Epithelial cell of esophagus (primary cell): ENCODE measurements around the gene CLEC16A.
"Not testable (repeated sequence)": the region's sequence is repeated elsewhere in the genome, so short reads cannot be mapped to it uniquely, and the experiment has no call there.

Experiments used
- DNase-seq: peaks from one replicate; pipeline ENCODE4 v3.0.0; 2010; ENCODE audit warnings: low read depth
- H3K4me3 ChIP-seq: 2 replicates; pipeline ENCODE4 v1.5.1; 2011; ENCODE audit warnings: mild to moderate bottlenecking, low read length, control low read depth
- TF ChIP-seq, protein P1 (sequence below): IDR thresholded peaks from 2 replicates; pipeline ENCODE4 v1.5.1; 2011; ENCODE audit warnings: low read depth, mild to moderate bottlenecking, low read length, control low read depth, inconsistent platforms; ENCODE audit not compliant: insufficient read depth; ENCODE audit errors: missing control alignments

Gene CLEC16A

DNA sequence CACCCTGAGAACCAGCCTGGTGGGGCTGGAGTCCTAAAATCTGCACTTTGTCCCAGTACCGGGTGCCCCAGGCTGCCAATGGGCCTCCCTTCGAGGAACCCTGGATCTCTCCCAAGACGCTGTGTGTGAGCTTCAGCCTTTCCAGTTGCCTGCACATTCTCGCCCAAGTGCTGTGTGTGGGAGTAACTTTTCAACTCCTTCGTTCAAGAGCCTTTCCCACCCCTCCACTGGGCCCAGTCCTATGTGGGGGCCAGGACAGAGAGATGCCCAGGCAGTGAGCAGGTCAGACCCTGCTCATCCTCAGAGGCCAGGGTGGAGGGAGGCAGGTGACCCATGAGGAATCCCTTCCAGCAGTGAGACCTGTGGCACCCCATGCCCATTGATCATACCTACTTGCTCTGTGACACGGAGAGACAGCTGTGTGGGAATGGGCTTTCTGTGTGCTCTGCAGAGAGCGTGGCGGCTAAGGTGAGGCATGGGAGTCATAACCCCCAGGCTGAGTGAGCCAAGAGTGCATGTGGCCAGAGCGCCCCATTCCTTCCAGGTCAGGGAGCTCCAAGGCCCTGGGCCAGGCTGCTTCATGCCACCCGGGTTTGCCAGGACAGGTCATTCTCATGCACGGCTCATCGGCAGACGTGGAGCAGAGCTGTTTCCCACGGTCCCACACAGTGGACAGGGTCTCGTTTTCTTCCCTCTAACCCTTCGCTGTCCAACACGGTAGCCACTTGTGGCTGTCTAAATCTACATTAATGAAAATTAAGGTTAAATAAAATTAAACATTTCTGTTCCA lies 154.4 kb downstream of the CLEC16A start:
- TF ChIP-seq, protein P1, sequence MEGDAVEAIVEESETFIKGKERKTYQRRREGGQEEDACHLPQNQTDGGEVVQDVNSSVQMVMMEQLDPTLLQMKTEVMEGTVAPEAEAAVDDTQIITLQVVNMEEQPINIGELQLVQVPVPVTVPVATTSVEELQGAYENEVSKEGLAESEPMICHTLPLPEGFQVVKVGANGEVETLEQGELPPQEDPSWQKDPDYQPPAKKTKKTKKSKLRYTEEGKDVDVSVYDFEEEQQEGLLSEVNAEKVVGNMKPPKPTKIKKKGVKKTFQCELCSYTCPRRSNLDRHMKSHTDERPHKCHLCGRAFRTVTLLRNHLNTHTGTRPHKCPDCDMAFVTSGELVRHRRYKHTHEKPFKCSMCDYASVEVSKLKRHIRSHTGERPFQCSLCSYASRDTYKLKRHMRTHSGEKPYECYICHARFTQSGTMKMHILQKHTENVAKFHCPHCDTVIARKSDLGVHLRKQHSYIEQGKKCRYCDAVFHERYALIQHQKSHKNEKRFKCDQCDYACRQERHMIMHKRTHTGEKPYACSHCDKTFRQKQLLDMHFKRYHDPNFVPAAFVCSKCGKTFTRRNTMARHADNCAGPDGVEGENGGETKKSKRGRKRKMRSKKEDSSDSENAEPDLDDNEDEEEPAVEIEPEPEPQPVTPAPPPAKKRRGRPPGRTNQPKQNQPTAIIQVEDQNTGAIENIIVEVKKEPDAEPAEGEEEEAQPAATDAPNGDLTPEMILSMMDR, result no peak
- H3K4me3 ChIP-seq, result no peak overlapping the region
- DNase-seq, result no peak

DNA sequence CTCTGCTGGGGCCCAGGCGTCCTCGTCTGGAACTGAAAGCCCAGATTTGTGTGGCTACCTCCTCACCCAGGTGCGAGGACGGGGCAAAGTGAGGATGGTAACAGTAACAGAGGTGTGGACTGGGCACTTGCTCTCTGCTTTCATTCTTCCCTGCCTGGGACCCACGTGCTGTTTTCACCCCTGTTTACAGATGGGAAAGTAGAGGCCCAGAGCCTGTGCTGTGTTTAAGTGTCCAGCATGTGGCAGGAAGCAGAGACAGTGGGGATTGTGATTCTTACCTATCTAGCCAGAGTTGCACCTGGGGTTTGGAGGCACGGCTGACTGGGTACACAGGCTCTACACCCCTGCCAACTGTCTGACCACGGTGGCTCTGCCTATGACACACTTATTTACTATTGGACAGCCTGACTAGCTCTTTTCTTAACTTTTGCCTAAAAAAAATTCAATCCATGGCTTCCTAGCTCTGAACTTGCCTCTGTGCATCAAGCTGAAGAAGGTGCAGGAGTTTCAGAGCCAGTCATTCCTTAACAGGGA lies 155.4 kb downstream of the CLEC16A start:
- no peak overlapping the region for H3K4me3 ChIP-seq
- TF ChIP-seq, protein P1, result no peak
- DNase-seq, result no peak

DNA sequence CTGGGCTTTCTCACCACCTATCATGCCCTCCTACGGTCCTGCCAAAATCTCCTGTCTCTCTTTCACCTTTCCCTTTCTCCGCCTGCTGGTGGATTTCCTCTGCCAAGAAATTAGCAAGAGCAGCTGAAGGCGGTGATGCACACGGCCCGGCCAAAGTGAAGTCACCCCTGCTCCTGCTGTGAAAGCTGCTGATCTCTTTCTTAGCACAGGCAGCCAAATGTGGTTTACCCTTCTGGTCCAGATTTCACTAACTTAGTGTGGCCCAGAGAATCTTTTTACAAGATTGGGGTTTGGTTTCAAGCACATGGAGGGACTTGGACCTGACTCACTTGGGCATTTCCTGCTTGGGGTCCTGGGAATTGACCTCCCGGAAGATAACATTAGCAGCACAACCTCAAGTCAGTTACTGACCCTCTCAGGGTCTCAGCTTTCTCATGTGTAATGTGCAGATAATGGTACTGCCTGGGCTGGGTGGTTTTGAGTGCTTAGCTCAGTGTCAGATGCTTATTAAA lies 155.9 kb downstream of the CLEC16A start:
- no peak for DNase-seq
- TF ChIP-seq, protein P1, result no peak
- H3K4me3 ChIP-seq, result no peak overlapping the region

DNA sequence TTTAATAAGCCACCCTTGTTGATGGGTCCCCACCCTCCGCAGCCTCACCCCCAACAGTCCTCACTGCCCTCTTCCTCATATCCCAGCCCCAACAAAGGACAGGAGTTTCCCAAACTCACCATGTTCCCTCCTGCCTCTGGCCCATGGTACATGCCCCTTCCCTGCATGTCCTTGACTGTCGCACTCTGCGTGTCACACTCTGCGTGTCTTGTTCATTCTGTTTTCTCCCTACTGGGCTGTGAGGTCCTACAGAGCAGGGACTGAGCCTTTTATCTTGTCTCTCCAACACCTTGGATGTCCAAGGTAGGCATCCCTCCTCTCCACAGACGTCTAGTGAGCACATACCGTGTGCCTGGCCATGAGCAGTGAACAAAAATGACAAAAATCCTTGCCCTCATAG lies 156.9 kb downstream of the CLEC16A start:
- no peak overlapping the region for H3K4me3 ChIP-seq
- DNase-seq, result no peak
- TF ChIP-seq, protein P1, result no peak

DNA sequence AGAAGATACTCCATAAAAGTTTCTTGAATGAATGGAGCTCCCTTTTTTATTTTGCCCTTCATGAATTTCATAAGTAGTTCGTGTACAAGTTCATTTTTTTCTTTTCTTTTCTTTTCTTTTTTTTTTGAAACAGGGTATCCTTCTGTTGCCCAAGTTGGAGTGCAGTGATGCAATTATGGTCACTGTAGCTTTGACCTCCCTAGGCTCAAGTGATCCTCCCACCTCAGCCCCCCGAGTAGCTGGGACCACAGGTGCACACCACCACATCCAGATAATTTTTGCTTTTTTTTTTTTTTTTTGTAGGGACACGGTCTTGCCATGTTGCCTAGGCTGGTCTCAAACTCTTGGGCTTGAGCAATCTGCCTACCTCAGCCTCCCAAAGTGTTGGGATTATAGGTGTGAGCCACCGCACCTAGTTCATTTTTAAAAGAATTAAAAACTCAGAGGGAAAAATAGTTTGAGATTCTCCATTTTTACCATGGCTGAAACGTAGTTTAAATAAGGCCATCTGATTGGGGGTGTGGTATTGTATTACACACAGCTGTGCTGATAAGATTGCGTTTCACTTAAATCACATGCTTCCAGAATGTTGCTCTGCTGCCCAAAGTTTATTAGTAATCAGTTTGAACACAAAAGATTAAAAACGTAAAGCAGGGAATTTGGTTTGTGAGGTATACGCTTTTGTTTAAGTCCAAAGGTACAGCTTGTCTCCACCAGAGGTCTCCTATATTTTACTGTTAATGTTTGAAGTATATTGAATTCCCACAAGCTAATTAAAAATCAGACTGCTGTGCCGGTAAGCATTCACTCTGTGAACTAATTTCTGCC lies 157.5 kb downstream of the CLEC16A start:
- TF ChIP-seq, protein P1, result no peak
- no peak for DNase-seq
- no peak overlapping the region for H3K4me3 ChIP-seq

DNA sequence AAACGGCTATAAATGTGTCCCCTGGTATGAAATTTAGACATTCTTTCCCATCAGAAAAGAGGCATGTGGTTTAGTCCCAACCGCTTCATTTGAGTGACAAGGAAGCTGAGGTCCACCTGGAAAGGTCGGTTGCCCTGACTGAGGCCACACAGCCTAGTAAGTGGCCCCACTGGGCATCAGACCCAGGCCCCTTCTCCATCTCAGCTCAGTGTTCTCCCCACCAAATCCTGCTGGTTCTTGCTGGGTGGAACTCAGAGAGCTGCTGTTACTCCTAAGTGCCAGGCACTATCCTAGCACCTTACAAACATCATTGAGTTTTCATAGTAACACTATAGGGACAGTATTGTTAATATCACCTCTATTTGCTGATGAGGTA lies 158.1 kb downstream of the CLEC16A start:
- H3K4me3 ChIP-seq, result no peak overlapping the region
- no peak for DNase-seq
- TF ChIP-seq, protein P1, result no peak

DNA sequence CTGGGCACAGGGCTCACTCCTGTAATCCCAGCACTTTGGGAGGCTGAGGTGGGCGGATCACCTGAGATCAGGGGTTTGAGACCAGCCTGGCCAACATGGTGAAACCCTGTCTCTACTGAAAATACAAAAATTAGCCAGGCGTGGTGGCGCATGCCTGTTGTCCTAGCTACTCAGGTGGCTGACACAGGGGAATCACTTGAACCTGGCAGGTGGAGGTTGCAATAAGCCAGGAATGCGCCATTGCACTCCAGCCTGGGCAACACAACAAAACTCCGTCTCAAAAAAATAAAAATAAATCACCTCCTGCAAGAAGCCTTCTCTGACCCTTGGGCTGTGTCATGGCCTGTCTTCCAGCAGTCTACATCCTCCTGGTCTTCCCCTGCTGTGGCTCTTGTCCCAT lies 158.9 kb downstream of the CLEC16A start:
- not testable (repeated sequence) for H3K4me3 ChIP-seq, DNase-seq
